Neural progenitor cell (in vitro differentiated cells): Measurements from ENCODE around the gene ALDH3B2. TPM values are rescaled to one million over a fixed set of nuclear protein-coding genes. Genes with fewer than 3 reads are reported as not detected.

ENCODE experiments used
- DNase-seq: peaks from one replicate; pipeline ENCODE4 v3.0.0-alpha.2; 2016; ENCODE audit warnings: low spot score
- H2AFZ ChIP-seq: fragments of 200-600 bp; sonication (generic); replicated peaks from 2 replicates; pipeline ENCODE4 v1.6.1; 2016; ENCODE audit warnings: antibody characterized with exemption
- H3F3A ChIP-seq: fragments of 200-600 bp; sonication (generic); 2 replicates; pipeline ENCODE4 v1.6.1; 2016; ENCODE audit warnings: antibody characterized with exemption, low read depth
- H3K27ac ChIP-seq: fragments of 200-600 bp; sonication (generic); 2 replicates; pipeline ENCODE4 v1.5.1; 2016; ENCODE audit warnings: mild to moderate bottlenecking
- H3K27me3 ChIP-seq: fragments of 200-600 bp; sonication (generic); 2 replicates; pipeline ENCODE4 v1.6.1; 2016; ENCODE audit warnings: mild to moderate bottlenecking, moderate library complexity
- H3K36me3 ChIP-seq: fragments of 200-600 bp; sonication (generic); 2 replicates; pipeline ENCODE4 v1.5.1; 2016
- H3K4me1 ChIP-seq: fragments of 200-600 bp; sonication (generic); 2 replicates; pipeline ENCODE4 v1.6.1; 2016; ENCODE audit warnings: mixed run types
- H3K4me2 ChIP-seq: fragments of 200-600 bp; sonication (generic); 2 replicates; pipeline ENCODE4 v1.6.1; 2016
- H3K4me3 ChIP-seq: fragments of 200-600 bp; sonication (generic); 2 replicates; pipeline ENCODE4 v1.5.1; 2016
- H3K79me2 ChIP-seq: fragments of 200-600 bp; sonication (generic); 2 replicates; pipeline ENCODE4 v1.6.1; 2016; ENCODE audit warnings: low read depth
- H3K9ac ChIP-seq: fragments of 200-600 bp; sonication (generic); 2 replicates; pipeline ENCODE4 v1.6.1; 2016
- H3K9me3 ChIP-seq: fragments of 200-600 bp; sonication (generic); 2 replicates; pipeline ENCODE4 v1.5.1; 2016; ENCODE audit warnings: low read depth
- H4K20me1 ChIP-seq: fragments of 200-600 bp; sonication (generic); 2 replicates; pipeline ENCODE4 v1.6.1; 2016; ENCODE audit warnings: low read depth
- H3K27ac Mint-ChIP-seq: 3 replicates; pipeline ENCODE4 v1.8.0; 2021; ENCODE audit warnings: mixed read lengths
- H3K27me3 Mint-ChIP-seq: 2 replicates; pipeline ENCODE4 v1.8.0; 2022; ENCODE audit warnings: low read depth, mild to moderate bottlenecking, inconsistent platforms, moderate library complexity, mixed read lengths; ENCODE audit not compliant: insufficient read depth
- H3K36me3 Mint-ChIP-seq: 3 replicates; pipeline ENCODE4 v1.8.0; 2021; ENCODE audit warnings: mixed read lengths
- H3K4me1 Mint-ChIP-seq: 3 replicates; pipeline ENCODE4 v1.8.0; 2021; ENCODE audit warnings: mixed read lengths
- H3K4me3 Mint-ChIP-seq: 3 replicates; pipeline ENCODE4 v1.8.0; 2021; ENCODE audit warnings: mild to moderate bottlenecking, moderate library complexity, mixed read lengths
- H3K9me3 Mint-ChIP-seq: 3 replicates; pipeline ENCODE4 v1.8.0; 2020; ENCODE audit warnings: mixed read lengths
- CTCF ChIP-seq: fragments of 200-600 bp; sonication (generic); IDR thresholded peaks from 2 replicates; pipeline ENCODE4 v1.5.1; 2017; ENCODE audit warnings: antibody characterized with exemption, mild to moderate bottlenecking
- EZH2 ChIP-seq: fragments of 200-600 bp; sonication (generic); IDR thresholded peaks from 2 replicates; pipeline ENCODE4 v1.6.1; 2017; ENCODE audit warnings: antibody characterized with exemption, mild to moderate bottlenecking, moderate library complexity
- EZH2phosphoT487 ChIP-seq: fragments of 200-600 bp; sonication (generic); IDR thresholded peaks from 2 replicates; pipeline ENCODE4 v1.6.1; 2017; ENCODE audit warnings: antibody characterized with exemption
- total RNA-seq: library from RNA; depleted of rRNA; stranded (reverse); fragments of >200 nt; gene quantifications from 2 replicates; pipeline ENCODE4 v1.2.3, GENCODE V29; 2015; ENCODE audit warnings: low replicate concordance

ALDH3B2 gene
- total RNA-seq, 1 donor from 2014 or later, result not detected

- H3K9me3 ChIP-seq, result no peaks in the 10 kb centered on the region
- no peaks in the 10 kb centered on the region for H3K36me3 Mint-ChIP-seq
- peaks cover 8% of the 10 kb centered on the region for H3K4me1 ChIP-seq
- no peak overlapping the region for H3K4me3 Mint-ChIP-seq
- no peak overlapping the region for H3K4me2 ChIP-seq
- no peaks in the 10 kb centered on the region for H3K27me3 ChIP-seq
- no peak overlapping the region for H3K27ac ChIP-seq
- no peaks in the 10 kb centered on the region for H4K20me1 ChIP-seq
- H3K79me2 ChIP-seq, result no peaks in the 10 kb centered on the region
- H3K4me1 Mint-ChIP-seq, result peaks cover 14% of the 10 kb centered on the region
- no peak overlapping the region for H3K4me3 ChIP-seq
- no peaks in the 10 kb centered on the region for H3K36me3 ChIP-seq
- H3K9me3 Mint-ChIP-seq, result no peaks in the 10 kb centered on the region
- no peak overlapping the region for H3K9ac ChIP-seq
- no peak overlapping the region for H2AFZ ChIP-seq
- no peak for TF ChIP-seq EZH2phosphoT487
- TF ChIP-seq CTCF, result peak; percentile 57
- H3K27me3 Mint-ChIP-seq, result peaks cover 14% of the 10 kb centered on the region
- H3K27ac Mint-ChIP-seq, result no peak overlapping the region
- DNase-seq, result peak; percentile 77
- peaks cover 12% of the 10 kb centered on the region for H3F3A ChIP-seq
Measured at GRCh38 chr11:67648140-67648795, 26.2 kb downstream of the ALDH3B2 start.

GRCh38 chr11:67647471-67647870 is 27.0 kb downstream of the ALDH3B2 start:
- TF ChIP-seq EZH2phosphoT487, result no peak
- TF ChIP-seq EZH2, result no peak
- TF ChIP-seq CTCF, result no peak
- Histone ChIP-seq H3K9me3 (no peaks in the 10 kb centered on the region), H3K79me2 (no peaks in the 10 kb centered on the region), H2AFZ (no peak overlapping the region), H3F3A (peaks cover 12% of the 10 kb centered on the region), H3K4me3 (no peak overlapping the region), H3K4me1 (peaks cover 8% of the 10 kb centered on the region), H3K36me3 (no peaks in the 10 kb centered on the region), H3K4me2 (no peak overlapping the region), H3K27me3 (no peaks in the 10 kb centered on the region), H3K27ac (no peak overlapping the region), H3K9ac (no peak overlapping the region), H4K20me1 (no peaks in the 10 kb centered on the region)
- Mint-ChIP-seq H3K9me3 (no peaks in the 10 kb centered on the region), H3K36me3 (no peaks in the 10 kb centered on the region), H3K4me1 (peaks cover 14% of the 10 kb centered on the region), H3K27me3 (peaks cover 14% of the 10 kb centered on the region), H3K27ac (no peak overlapping the region), H3K4me3 (no peak overlapping the region)
- DNase-seq, result no peak

DNA sequence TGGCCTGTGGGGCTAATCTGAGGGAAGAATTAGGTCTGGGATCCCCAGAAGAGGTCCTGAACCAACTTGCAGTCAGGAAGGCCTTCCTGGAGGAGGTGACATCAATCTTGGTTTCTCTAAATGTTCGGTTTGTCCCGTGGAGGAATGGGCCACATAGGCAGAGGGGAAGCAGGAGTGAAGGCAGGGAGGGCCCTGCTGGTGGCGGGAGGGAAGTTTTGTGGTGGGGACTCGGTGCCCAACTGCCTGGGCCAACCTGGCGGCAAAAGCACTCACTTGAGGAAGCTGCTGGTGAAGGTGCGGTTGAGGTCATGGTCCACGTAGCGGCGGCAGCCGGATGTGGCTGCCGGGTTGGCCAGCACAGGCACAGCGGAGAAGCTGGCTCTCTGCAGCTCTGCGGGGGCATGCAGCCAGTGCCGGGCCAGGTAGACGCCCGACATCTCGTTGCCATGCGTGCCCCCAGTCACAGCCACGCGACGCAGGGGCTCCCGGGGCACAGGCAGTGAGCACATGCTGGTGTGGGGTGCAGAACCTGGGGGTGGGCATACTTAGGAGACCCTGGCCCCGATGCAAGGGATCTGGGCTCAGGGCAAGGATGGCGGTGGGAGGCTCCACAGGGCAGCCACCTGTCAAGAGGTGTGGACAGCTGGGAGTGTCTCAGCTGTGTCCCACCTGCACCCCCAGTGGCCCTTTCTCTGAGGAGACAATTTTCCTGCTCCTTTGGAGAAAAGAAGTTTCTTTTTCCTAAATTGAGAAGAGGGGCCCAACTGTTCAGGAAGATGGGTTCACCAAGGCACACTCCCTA is 27.7 kb downstream of the ALDH3B2 start:
- Mint-ChIP-seq H3K27ac (peak overlapping the region; percentile 47), H3K27me3 (peaks cover 17% of the 10 kb centered on the region), H3K9me3 (no peaks in the 10 kb centered on the region), H3K36me3 (no peaks in the 10 kb centered on the region), H3K4me1 (peaks cover 14% of the 10 kb centered on the region), H3K4me3 (peak overlapping the region; percentile 40)
- Histone ChIP-seq H3K27ac (no peak overlapping the region), H2AFZ (no peak overlapping the region), H4K20me1 (no peaks in the 10 kb centered on the region), H3K79me2 (no peaks in the 10 kb centered on the region), H3K9ac (no peak overlapping the region), H3K27me3 (no peaks in the 10 kb centered on the region), H3K36me3 (no peaks in the 10 kb centered on the region), H3K4me1 (peaks cover 8% of the 10 kb centered on the region), H3F3A (peaks cover 12% of the 10 kb centered on the region), H3K4me2 (no peak overlapping the region), H3K9me3 (no peaks in the 10 kb centered on the region), H3K4me3 (no peak overlapping the region)
- no peak for DNase-seq
- TF ChIP-seq EZH2phosphoT487 (no peak), EZH2 (no peak), CTCF (no peak)
